ELR (cell line): ENCODE measurements around the gene MRPS6.

Source experiments
- DNase-seq: peaks from one replicate; pipeline ENCODE4 v3.0.0-alpha.2; 2015; ENCODE audit warnings: low read depth

The MRPS6 gene

GRCh38 chr21:34071683-34072082 is 1.7 kb upstream of the MRPS6 start:
- no peak for DNase-seq

- peak; percentile 37 for DNase-seq
Measured at GRCh38 chr21:34072145-34073031, 990 bp upstream of the MRPS6 start.

GRCh38 chr21:34073749-34074282 is 438 bp downstream of the MRPS6 start:
- DNase-seq, result peak; percentile 37

DNA sequence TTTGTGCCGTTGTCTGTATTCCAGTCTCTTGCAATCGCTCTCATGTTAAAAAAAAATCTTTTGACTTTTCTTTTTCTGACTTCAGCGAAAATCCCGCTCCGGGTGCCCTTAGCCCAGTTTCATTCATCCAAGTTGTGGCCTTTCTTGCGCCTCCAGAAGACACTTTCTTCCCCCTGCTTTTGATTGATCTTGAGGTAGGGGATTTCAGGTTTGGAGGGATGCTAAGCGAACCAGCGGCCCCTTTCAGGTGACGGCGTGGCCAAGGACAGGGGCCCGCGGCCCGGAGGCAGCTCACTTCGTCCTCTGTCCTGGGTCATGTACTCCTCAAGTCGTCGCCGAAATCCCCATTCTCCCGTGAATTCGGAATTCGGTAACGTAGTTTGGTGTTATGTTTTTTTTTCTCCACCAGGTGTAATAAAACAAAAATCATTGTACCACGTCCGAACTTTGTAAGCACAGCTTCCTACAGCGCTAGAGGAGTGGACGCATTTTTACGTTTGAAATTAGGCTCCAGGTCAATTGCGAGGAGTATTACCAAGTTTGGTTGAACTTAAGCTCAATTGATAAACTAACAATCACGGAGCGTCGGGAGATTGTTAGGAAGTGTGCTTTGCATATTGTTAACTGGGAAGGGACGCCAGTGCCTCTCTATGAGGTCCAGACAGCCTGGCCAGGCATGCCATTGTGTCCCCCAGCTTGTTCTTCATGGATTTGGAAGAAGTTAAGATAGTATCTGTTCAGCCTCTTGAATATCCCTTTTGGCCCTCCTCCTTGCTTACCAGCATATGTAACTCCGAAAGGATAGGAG is 1.1 kb downstream of the MRPS6 start:
- DNase-seq, result peak; percentile 24

- DNase-seq, result no peak
Measured at GRCh38 chr21:34075091-34075425, 1.7 kb downstream of the MRPS6 start.

GRCh38 chr21:34075760-34076660 is 2.6 kb downstream of the MRPS6 start:
- DNase-seq, result no peak

DNA sequence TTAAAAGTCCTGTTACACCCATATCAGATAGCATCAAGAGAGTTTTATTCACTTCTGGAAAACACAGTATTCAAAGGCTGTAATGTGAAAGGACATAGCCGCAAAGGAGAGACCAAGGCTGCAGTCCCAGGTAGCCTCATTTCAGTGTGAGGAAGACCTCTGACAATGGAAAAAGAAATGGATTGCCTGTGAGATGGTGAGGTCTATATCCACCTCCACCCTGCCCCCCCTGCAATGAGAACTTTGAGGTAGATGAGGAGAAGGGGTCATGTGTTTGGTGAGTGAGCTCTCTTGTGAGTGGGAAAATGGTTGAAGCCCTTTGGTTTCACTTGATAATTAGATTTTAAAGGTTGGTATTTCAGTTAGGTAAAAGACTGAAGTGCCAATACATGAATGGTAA is 3.5 kb downstream of the MRPS6 start:
- no peak for DNase-seq

GRCh38 chr21:34077888-34078287 is 4.5 kb downstream of the MRPS6 start:
- DNase-seq, result no peak

- no peak for DNase-seq
Measured at GRCh38 chr21:34078915-34079314, 5.5 kb downstream of the MRPS6 start.

DNA sequence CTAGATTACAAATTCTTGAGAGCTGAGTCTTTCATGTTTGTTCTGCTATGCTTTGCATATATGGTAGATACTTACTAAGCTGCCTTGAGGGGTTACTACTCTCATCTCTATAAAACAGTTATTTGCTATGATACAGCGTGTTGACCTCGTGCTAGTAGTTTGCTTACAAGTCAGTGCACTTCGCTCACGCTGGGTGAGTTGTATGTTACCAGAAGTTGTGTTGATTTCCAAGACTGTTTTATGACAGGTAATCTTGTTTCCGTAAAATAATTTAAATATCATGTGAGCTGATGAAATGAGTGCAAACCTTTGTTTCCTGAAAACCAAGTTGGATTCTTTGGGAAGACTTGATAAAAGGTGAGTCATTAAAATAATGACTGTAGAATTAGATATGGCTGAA is 7.3 kb downstream of the MRPS6 start:
- no peak for DNase-seq

GRCh38 chr21:34082769-34083168 is 9.4 kb downstream of the MRPS6 start:
- DNase-seq, result no peak

- no peak for DNase-seq
Measured at GRCh38 chr21:34083357-34083756, 10.0 kb downstream of the MRPS6 start.

DNA sequence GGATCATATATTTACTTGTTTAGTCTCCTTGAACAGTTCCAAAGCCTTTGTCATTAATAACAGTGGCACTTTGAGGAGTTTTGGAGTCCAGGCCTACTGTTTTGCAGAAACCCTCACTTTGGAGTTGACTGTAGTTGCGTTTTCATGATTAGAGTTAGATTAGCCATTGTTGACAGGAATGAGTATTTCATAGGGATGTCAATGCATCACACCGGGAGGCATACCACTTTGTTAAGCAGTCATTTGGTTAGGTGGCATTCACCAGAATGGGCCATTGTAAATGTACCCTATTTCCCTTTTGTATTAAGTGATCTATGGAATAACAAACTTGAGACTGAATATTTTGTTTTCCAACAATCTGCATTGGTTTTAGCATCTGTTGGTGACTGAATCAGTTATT is 11.8 kb downstream of the MRPS6 start:
- no peak for DNase-seq

- no peak for DNase-seq
Measured at GRCh38 chr21:34086887-34087306, 13.5 kb downstream of the MRPS6 start.

DNA sequence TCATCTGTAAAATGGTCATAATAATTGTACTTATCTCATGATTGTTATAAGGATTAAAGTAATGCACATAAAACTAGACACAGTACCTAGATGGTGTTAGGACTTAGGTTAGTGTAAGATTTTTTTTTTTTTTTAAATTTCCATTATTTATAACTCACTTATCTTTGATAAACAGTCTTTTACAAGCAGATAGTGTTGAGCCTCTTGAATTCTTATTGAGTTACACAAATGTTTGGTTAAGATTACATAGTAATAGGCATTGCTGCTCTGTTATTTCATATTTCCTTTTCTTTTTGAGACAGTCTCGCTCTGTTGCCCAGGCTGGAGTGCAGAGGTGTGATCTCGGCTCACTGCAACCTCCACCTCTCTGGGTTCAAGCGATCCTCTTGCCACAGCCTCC is 15.4 kb downstream of the MRPS6 start:
- no peak for DNase-seq

- DNase-seq, result no peak
Measured at GRCh38 chr21:34091032-34091431, 17.7 kb downstream of the MRPS6 start.

- DNase-seq, result peak; percentile 32
Measured at GRCh38 chr21:34091607-34092006, 18.2 kb downstream of the MRPS6 start.

GRCh38 chr21:34092262-34092921 is 19.0 kb downstream of the MRPS6 start:
- no peak for DNase-seq

DNA sequence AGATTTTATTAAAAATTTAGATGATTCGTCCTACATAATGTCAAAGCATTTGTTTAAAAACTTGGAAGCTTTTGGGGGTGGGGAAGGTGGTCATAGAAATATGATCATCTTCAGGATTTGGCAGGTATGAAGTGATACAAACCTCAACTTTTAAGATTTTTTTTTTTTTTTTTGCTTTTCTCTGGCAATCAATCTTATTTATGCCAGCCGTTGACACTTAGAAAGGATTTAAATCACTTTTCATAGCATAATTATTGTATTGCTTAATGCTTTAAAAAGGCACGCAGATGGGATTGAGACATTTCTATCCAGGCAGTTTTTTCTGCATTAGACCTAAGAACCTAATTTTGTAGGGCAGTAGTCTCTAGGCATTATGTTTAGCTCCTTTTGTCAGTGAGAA is 19.7 kb downstream of the MRPS6 start:
- no peak for DNase-seq

- no peak for DNase-seq
Measured at GRCh38 chr21:34094949-34095348, 21.6 kb downstream of the MRPS6 start.

GRCh38 chr21:34097442-34097841 is 24.1 kb downstream of the MRPS6 start:
- DNase-seq, result no peak
